ENCODE data around the gene NPAS2.

Gene NPAS2

DNA sequence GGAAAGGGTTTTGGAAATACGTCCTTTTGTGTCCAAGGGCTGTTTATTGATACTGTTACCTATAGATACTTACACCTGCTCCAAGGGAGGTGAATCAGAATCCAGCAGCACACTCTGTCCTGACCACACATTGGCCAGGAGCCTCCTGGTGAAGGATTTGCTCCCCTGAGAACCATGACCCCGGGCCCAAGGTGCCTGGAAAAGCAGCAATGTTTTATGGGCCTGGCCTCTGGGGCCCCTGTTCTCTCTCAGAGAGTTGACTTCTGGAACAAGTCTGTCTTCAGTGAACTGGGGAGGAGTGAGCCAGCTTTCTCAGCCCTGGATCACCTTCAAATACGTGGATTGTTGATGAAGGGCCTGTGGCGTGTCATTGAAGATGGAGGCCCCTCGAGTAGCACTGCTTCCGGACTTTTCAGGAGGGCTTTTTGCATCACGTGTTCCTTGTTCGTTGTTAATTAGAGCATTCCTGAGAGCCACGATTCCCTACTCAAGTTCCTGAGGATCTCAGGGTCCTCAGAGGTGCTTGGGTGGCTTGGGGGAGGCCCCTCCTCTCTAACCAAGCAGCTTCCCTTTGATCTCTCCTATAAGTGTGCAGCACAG is 103.6 kb downstream of the NPAS2 start:
- DNase-seq = no peak

GRCh38 chr2:100924122-100924519 is 104.2 kb downstream of the NPAS2 start:
- no peak for DNase-seq

DNA sequence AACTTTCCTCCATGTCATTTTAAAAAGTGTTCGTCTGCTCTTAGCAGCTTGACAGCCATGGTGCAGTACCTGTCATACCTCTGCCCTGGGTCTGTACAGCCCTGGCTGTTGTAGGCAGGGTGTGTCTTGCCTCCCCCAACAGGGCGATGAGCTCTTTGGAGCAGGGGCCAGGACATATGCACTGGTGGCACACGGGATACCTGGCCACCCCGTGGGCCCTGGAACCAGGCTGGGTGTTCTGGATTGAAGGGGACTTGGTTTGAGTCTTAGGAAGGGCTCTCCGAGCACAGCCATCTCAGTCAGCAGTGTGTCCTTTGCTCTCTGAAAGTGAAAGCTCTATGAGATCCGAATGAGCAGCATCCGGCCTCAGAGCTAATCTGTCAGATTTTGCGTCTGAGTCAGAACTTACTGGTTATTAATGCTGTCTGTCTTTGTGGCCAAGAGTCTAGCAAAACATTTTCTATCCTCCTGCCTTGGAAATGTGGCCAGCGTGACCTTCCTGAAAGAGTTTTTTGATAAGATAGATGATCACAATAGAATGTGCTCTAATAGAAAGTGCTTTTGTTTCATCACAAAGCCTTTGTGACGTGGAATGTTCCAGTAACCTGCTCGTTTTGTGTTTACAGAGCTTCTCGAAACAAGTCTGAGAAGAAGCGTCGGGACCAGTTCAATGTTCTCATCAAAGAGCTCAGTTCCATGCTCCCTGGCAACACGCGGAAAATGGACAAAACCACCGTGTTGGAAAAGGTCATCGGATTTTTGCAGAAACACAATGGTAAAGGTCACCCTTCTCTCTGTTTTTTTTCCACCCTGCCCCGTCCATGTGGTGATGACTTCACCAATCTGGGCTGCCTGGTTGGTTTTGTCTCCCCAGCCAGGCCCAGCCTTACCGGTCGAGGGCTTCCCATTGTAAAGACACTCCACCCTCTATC is 104.8 kb downstream of the NPAS2 start:
- no peak for DNase-seq

- DNase-seq = no peak
These were observed 108.3 kb downstream of the NPAS2 start for GRCh38 chr2:100928235-100928634.

- DNase-seq = no peak
These were observed 109.2 kb downstream of the NPAS2 start for GRCh38 chr2:100929147-100929546.

- DNase-seq = no peak
These were observed 114.8 kb downstream of the NPAS2 start for GRCh38 chr2:100934504-100935371.

- DNase-seq = no peak
These were observed 115.4 kb downstream of the NPAS2 start for GRCh38 chr2:100935372-100935752.

GRCh38 chr2:100936070-100936741 is 116.3 kb downstream of the NPAS2 start:
- no peak for DNase-seq

DNA sequence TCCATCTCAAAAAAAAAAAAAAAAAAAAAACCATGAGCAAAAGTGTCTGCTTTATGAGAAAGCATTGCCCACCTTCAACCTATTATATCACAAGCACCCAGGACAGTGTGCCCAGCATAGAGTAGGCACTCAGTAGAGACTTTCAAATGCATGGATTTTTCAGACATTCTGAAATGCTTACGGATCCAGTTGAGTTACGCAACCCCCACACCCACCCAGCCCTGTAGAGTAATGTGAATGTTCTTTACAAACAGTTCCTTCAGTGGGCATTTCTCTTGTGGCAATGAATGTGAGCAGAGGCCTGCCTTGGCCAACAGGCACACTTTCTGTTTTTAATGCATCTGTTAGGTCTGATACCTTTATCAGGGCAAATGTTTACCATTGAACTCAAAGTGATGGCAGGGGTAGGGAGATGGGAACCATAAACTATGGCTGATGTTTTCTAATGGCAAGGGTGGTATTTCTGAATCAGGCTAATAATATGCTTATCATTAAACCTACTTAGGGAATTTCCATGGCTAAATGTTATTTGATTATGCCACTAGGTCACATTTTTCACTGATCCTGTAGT is 117.1 kb downstream of the NPAS2 start:
- DNase-seq = no peak

DNA sequence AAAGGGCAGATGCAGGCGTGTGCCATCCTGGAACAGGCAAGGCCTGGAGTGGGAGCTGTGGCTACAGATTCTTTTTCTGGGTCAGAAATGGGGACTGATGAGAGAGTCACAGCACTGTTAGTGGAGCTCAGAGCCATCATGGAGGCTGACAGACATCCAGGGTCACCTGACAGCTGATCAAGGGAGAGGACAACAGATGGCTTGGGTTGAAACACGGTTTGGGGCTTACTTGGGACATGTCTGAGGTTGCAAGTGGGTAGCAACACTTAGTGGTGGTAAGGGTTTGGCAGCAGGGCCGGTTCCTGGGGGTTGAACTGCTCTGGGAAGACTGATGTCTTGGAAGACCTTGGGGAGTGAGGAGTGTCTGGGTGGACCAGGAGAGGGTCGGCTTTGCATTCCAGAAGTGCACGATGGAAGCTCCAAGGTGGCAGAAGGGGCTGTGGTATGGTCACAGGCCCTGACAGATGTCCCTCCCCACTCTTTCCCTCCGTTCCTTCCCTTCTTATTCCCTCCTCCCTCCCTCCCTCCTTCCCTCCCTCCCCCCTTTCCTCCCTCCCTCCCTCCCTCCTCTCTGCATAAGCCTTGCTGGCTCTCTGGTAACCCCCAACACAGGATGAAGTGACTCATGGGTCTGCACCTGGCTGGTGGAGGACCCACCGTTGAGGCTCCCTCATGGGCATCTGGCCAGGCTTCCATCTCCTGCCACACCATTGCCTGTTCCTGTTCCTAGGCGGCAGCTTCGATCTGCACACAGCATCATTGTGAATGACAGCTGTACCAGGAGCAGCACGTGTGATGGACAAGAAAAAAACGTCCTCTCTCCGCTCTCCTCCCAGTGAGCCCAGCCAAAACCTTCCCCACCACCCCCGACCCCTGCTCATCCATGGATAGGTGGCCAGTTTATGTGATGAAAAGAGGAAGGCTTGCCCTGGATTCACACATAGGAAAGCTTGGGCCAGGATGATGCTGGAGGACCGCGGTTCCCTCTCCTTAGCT is 118.4 kb downstream of the NPAS2 start:
- DNase-seq = no peak

DNA sequence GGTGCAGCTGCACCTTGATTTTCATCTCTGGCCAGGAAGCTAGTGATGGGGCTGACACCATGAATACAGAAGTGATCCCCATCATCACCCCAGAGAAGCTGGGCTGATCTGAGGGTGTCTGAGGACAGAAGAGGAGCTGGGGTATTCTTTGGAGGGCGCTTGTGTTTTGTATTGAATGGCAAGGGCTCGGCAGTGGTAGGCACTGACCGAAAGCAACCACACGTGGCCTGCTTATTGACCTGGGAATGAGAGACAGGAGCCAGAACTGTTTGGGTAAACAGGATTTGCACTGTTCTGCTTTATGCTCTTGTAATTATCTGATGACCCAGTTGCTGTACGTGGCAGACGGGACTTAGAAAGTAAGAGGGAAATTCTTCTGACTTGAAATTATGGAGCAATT is 119.5 kb downstream of the NPAS2 start:
- DNase-seq = no peak

DNA sequence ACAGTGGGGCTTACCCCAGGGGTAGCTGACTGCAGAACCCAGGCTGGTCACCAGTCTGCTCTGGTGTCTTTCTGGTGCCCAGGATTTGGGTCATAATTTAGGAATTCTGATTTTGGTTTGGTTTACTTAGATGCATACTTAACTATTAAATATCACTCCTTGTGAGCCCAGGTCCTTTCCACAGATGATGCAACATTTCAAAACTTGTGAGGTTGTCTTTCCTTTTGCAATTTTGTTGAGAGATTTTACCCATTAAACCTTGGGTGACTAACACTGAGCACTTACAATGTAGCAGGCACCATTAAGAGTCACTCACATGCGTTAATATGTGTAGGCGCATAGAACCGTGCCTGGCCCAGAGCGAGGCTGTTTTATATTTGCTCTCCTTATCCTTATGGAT is 120.3 kb downstream of the NPAS2 start:
- DNase-seq = no peak

DNA sequence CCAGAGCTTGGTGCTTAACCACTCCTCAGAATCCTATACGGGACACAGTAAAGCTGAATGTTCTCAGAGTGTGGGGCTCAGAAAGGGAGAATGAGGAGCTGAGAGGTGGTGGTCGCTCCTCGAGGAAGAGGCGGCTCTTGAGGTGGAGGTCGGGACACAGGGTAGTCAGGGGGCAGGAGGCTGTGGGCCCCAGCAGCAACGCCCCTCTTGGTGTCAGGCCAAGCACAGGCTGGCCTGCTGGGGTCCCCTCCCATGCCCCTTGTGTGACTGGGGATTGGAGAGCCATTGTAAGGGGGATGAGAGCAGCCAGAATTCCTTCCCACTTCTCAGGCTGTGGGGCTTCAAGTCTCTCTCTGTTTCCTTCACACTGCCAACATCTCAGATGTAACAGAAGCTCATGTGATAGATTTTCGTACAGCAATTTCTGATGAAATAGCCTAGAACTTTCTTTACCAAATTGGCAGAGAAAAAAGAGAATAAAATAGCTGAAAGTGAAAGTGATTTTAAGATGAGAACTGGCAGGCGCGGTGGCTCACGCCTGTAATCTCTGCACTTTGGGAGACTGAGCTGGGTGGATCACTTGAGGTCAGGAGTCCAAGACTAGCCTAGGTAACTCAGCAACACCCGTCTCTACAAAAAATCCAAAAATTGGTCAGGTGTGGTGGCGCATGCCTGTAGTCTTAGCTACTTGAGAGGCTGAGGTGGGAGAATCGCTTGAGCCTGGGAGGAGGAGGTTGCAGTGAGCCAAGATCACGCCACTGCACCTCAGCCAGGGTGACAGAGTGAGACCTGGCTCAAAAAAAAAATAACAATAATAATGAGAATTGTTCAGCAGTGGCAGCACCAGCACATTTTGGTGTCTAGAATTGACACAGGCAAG is 121.1 kb downstream of the NPAS2 start:
- no peak for DNase-seq

DNA sequence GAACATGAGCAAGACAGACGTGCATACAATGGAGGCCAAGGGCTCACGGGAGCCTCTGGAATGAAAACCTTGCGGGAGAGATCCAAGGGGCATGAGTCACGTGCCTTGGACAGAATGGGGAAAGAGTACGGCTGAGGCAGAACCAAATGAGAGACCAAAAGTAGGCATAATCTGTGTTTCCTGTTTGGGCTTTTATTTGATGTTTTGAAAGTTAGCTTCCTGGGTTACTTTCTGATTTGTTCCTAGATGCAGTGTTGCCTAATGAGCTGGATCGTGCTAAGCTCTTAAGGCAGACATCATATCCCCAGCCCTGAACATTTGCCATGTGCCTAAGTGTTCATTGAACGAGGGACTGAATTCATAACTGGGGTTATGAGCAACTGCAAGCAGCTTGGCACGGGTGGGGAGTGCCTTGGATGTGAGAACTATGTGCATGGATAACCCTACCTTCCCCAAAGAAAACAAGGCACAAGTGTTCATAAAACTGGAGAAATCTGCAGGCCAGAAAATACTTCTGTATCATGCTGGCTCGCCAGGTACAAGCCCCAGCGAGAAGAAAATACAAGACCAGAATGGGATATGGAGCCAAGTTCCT is 121.8 kb downstream of the NPAS2 start:
- DNase-seq = no peak

GRCh38 chr2:100944617-100945432 is 124.9 kb downstream of the NPAS2 start:
- no peak for DNase-seq

DNA sequence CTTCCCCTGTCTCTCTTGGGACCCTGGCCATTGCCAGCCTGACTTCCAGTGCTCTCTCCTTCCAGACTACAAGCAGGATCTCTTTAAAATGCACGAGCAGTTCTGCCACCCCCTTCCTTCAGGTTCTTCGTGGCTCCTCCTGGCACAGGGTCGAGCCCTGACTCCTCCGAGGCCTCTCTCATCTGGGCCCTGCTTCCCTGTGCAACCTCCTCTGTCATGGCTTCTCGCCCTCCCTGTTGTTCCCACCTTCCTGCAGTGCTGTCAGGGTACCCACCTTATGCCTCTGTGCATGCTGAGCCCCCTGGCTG is 125.4 kb downstream of the NPAS2 start:
- no peak for DNase-seq

DNA sequence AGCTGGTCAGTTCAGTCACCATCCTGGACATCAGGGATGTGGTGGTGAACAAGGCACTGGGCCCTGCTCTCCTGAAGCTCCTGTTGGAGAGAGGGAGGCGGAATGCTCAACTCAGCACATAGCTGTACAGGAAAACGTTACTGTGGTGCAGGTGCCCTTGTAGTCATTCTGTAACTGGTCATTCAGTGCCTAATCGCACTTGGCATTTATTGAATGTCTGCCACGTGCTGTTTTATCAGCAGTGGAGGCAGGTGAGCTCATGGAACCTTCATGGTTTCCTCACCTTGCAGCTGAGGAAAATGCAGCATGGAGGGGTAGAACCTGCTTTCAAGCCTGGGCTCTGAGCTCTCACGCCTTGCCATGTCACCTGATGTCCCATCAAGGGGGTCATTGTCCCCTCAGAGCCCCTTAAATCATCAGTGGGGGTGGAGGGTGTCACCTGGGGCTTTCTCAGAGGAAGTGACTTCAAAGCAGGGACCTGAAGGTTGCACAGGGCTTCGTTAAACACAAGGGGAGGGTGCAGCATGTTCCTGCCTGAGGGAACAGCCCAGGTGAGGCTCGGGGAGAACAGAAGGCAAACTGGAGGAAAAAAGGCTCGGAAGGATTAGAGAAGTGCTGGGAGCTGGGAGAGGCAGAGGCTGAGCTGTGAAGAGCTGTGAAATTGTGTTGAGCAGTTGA is 126.1 kb downstream of the NPAS2 start:
- DNase-seq = no peak
